Measurements from ENCODE around the gene WT1.

GRCh38 chr11:32433914-32434355 lies 1.4 kb downstream of the WT1 start:
- TF ChIP-seq RAD21 (IDR thresholded peaks at IDR 0.05) (no peak), CTCF (IDR thresholded peaks at IDR 0.05; ENCODE audit: low read depth, low read length, missing input control) (no peak)

All from liver (tissue), 3 donors.